IPS-15b (cell line): ENCODE measurements around the gene B4GALNT3.

ENCODE experiments used
- H3K27me3 ChIP-seq: one replicate; pipeline ENCODE4 v1.6.1; 2013; ENCODE audit warnings: low read length; ENCODE audit not compliant: control insufficient read depth, insufficient read depth
- H3K36me3 ChIP-seq: one replicate; pipeline ENCODE4 v1.6.1; 2013; ENCODE audit warnings: low read length; ENCODE audit not compliant: control insufficient read depth, insufficient read depth
- H3K4me1 ChIP-seq: one replicate; pipeline ENCODE4 v1.6.1; 2013; ENCODE audit warnings: mild to moderate bottlenecking, low read length; ENCODE audit not compliant: control insufficient read depth, insufficient read depth
- H3K4me3 ChIP-seq: one replicate; pipeline ENCODE4 v1.5.1; 2013; ENCODE audit warnings: low read depth, low read length
- H3K9ac ChIP-seq: one replicate; pipeline ENCODE4 v1.6.1; 2013; ENCODE audit warnings: low read depth, mild to moderate bottlenecking, low read length
- H3K9me3 ChIP-seq: one replicate; pipeline ENCODE4 v1.6.1; 2013; ENCODE audit warnings: mild to moderate bottlenecking, low read length; ENCODE audit not compliant: control insufficient read depth, insufficient read depth

The B4GALNT3 gene

DNA sequence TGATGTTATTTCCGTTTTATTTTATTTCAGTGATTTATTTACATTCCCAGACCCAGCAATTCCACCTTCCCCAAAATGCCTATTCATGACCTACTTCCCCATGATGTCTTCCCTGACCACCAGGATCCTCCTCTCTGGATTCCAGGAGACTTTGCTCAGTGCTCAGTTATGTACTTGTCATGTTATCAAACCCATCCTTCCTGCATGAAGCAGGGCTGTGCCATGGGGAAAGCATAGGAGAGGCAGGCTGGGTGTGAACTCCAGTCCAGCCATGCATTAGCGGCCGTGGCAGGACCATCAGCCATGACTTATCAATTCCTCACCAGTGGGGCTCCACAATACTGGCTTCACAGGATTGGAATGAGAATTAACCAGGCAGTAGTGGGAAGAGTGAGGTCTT lies 57.8 kb downstream of the B4GALNT3 start:
- Histone ChIP-seq H3K4me3 (no peak overlapping the region), H3K9me3 (no peaks in the 10 kb centered on the region), H3K9ac (no peak overlapping the region), H3K4me1 (no peaks in the 10 kb centered on the region), H3K27me3 (no peaks in the 10 kb centered on the region), H3K36me3 (no peaks in the 10 kb centered on the region)

DNA sequence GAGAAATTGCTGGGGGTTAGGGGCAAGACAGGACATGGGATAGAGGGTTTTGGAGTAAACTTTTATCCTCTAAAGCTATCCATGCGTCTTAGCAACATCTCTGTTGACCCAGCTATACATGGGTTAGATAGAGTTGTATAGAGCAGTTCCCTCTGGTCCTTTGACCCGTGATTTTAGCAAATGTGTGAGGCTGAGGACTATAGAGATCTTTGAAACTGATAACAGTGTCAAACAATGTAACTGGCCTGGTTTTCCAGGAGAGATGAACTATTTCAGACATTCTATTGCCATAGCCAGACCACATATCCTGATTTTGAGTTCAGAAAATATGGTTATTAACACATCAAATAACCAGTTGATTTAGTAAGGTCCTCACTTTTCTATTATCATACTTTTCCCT lies 60.4 kb downstream of the B4GALNT3 start:
- no peaks in the 10 kb centered on the region for H3K36me3 ChIP-seq
- no peak overlapping the region for H3K9ac ChIP-seq
- no peaks in the 10 kb centered on the region for H3K9me3 ChIP-seq
- no peak overlapping the region for H3K4me3 ChIP-seq
- H3K27me3 ChIP-seq, result no peaks in the 10 kb centered on the region
- H3K4me1 ChIP-seq, result no peaks in the 10 kb centered on the region

DNA sequence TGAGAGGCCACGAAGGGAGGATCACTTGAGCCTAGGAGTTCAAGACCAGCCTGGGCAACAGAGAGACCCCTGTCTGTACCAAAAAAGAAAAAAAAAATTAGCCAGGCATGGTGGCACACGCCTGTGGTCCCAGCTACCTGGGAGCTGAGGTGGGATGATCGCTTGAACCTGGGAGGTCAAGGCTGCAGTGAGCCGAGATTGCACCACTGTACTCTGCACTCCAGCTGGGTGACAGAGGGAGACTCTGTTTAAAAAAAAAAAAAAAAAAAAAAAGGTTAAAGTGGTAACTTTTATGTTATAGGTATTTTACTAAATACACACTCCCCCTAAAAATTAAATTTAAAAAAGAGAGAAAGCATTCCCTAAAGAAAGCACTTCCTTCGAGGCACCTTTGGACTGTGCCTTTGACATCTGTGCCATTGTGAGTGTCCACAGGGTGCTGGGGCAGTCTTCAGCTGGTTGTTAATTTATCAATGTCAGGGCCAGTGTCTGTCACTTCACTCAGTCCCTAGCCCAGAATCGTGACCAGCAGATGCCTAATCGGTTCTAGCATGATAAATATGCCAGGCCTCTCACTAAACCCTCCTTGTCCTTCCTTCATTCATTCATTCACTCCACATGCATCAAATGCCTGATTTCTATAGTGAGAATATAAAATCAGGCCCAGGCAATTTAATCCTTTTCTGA lies 63.1 kb downstream of the B4GALNT3 start:
- Histone ChIP-seq H3K27me3 (no peaks in the 10 kb centered on the region), H3K36me3 (no peaks in the 10 kb centered on the region), H3K4me3 (no peak overlapping the region)

DNA sequence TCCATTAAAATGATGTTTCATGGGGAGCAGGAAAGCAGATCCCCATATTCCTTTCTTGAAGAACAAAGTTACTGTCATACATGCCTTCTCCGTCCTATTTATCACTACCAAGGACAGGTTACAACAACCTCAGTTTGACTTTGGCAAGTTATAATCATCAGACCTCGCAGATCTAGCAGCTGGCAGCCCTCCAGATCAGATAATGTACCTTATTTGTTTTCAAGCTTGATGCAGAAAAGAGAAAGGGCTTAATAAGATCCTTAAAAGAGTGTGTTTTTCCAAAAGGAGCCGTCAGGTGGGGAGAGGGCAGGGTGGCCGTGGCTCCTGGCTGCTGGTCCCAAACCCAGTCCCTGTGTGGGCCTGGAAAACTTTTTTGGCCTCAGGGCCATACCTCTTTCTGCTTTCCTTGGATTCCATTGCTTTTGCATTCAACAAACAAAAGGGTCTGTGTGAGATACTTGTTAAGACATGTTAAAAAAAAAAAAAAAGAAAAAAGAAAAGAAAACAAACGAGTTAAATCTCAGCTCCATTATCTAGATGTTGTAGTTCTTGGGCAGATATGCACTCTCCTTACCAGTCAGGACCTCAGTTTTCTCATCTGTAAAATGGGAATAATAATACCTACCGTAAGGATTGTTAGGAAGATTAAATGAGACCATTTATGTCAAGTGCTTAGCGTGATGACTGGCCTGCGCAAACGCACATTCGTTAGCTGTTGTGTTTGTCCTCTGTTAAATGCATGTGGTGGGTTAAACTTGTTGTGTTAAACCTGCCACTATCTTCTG lies 64.6 kb downstream of the B4GALNT3 start:
- Histone ChIP-seq H3K9ac (no peak overlapping the region), H3K4me1 (no peaks in the 10 kb centered on the region), H3K4me3 (no peak overlapping the region), H3K36me3 (no peaks in the 10 kb centered on the region), H3K27me3 (no peaks in the 10 kb centered on the region), H3K9me3 (no peaks in the 10 kb centered on the region)

More for the DNA sequence above, 63.1 kb downstream of the B4GALNT3 start:
- H3K9ac ChIP-seq, result no peak overlapping the region
- H3K4me1 ChIP-seq, result no peaks in the 10 kb centered on the region
- H3K9me3 ChIP-seq, result no peaks in the 10 kb centered on the region

DNA sequence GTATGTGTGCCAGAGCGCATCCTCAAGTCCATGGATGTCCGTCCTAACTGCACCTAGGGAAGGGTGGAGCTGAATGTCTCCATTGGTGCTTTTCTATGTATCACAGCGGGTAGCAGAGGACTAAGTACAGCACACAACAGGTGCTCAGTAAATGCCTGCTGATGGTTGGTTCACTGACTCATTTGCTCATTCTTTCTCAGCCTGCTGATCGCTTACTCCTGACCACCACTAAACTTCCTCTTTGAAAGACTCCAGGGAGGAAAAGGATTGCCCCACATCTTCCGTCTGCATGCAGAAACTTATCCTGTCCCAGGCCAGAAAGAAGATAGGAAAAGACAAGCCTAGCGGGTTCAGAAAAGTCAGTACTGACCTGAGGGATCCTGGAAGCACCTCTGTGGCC lies 66.3 kb downstream of the B4GALNT3 start:
- H3K4me1 ChIP-seq, result no peaks in the 10 kb centered on the region
- no peak overlapping the region for H3K4me3 ChIP-seq
- no peaks in the 10 kb centered on the region for H3K27me3 ChIP-seq
- H3K9ac ChIP-seq, result no peak overlapping the region
- H3K36me3 ChIP-seq, result no peaks in the 10 kb centered on the region
- H3K9me3 ChIP-seq, result no peaks in the 10 kb centered on the region

DNA sequence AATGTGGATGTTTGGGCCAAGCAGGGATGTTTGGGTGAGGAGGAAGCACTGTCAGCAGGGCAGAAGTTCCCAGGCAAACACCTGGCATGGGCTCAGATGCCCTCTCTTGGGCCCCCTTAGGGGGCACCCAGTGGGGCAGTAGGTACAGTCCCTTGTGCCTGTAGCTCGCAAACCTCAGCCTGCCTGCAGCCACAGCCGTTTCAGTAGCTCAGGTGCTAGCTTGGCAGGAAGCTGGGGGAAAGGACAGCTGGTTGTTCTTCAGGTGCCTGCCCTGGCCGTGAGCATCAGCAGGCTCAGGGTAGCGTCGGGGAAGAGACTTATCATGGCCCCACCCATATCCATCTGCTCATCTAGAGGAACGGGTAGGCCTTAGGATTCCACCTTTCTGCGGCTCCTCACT lies 67.5 kb downstream of the B4GALNT3 start:
- no peaks in the 10 kb centered on the region for H3K36me3 ChIP-seq
- no peak overlapping the region for H3K9ac ChIP-seq
- no peaks in the 10 kb centered on the region for H3K9me3 ChIP-seq
- no peaks in the 10 kb centered on the region for H3K27me3 ChIP-seq
- H3K4me3 ChIP-seq, result no peak overlapping the region
- no peaks in the 10 kb centered on the region for H3K4me1 ChIP-seq

DNA sequence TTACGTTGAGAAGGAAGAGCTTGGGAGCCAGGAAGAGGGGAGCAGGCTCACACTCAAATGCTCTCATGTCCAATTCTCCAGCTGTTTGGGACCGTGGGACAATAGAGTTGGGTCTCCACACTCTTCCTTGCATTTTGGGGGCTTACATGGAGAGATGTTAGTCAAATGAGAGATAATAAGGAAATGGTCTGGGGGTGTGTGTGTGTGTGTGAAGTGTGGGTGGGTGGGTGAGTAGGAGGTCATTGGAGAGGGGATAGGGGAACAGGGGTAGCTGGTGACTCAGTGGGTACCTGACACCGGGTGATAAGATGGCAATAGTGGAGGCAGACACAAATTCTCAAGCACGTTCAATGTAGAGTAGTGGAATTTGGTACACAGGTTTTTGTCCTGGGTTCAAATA lies 68.0 kb downstream of the B4GALNT3 start:
- Histone ChIP-seq H3K9ac (no peak overlapping the region), H3K27me3 (no peaks in the 10 kb centered on the region), H3K4me1 (no peaks in the 10 kb centered on the region), H3K36me3 (no peaks in the 10 kb centered on the region), H3K4me3 (no peak overlapping the region), H3K9me3 (no peaks in the 10 kb centered on the region)

DNA sequence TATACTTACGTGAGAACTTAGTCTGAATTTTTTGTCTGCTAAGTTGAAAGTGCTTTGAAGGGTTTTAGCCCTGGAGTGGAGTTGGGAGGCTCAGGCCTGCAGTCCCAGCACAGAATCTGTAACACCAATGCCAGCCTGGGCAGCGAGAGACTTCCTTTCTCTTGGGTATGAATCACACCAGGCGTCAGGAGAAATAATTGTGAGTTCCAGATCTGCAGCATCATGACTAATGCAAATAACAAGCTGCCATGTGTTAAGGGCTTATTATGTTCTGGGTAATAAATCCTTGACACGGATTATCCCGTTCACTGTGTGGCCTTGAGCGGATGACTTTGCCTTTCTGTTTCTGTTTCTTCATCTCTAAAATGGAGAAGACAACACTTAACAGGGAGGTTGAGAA lies 70.6 kb downstream of the B4GALNT3 start:
- Histone ChIP-seq H3K9ac (no peak overlapping the region), H3K36me3 (no peaks in the 10 kb centered on the region), H3K9me3 (no peaks in the 10 kb centered on the region)

DNA sequence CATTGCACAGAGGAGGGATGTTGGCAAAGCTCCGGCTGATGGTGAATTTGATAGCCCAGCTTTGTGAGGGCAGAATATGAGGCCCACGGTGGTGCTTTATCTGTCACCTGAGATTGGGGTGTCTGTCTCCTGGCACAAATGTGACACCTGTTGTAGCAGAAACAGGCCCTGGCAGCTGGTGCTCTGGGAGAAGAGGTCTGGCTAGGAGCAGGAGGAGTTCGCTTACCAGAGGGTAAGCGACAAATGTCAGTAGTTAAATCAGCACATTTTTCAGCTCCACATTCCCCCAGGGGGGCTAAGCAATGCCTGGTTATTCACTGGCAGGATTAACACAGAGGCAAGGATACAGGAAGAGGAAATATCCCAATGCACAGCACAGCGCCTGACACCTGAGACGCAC lies 71.1 kb downstream of the B4GALNT3 start:
- Histone ChIP-seq H3K9me3 (no peaks in the 10 kb centered on the region), H3K27me3 (no peaks in the 10 kb centered on the region), H3K4me1 (no peaks in the 10 kb centered on the region), H3K4me3 (no peak overlapping the region), H3K9ac (no peak overlapping the region), H3K36me3 (no peaks in the 10 kb centered on the region)

More for the DNA sequence above, 70.6 kb downstream of the B4GALNT3 start:
- Histone ChIP-seq H3K4me3 (no peak overlapping the region), H3K4me1 (no peaks in the 10 kb centered on the region), H3K27me3 (no peaks in the 10 kb centered on the region)

DNA sequence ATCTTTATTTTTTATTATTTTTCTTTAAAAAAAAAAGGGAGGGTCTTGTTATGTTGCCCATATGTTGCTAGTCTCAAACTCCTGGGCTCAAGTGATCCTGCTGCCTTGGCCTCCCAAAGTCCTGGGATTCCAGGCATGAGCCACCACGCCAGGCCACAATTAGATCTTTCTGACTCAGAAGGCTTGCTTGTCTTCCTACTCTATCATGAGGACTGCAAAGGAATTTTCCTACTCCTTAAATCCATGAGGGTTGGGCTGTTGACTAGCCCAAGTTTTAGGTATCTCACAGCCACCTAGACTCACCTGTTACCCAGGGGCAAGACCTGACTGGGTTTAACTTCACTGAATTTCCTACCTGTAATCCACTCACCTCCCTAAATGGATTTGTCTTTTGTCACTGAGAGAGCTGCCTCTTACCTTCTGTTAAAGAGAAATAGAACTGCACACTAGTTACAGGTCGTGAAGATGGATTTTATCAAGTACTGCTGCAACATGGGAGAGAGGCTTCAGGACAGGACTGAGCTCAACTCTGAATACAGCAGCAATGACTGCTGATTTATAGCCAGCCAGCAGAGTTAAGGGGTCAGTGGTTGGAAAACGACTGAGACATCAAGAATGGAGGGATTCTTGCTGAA lies 72.3 kb downstream of the B4GALNT3 start:
- no peak overlapping the region for H3K9ac ChIP-seq
- no peaks in the 10 kb centered on the region for H3K27me3 ChIP-seq
- H3K4me3 ChIP-seq, result no peak overlapping the region
- H3K4me1 ChIP-seq, result no peaks in the 10 kb centered on the region
- H3K9me3 ChIP-seq, result no peaks in the 10 kb centered on the region
- H3K36me3 ChIP-seq, result no peaks in the 10 kb centered on the region

DNA sequence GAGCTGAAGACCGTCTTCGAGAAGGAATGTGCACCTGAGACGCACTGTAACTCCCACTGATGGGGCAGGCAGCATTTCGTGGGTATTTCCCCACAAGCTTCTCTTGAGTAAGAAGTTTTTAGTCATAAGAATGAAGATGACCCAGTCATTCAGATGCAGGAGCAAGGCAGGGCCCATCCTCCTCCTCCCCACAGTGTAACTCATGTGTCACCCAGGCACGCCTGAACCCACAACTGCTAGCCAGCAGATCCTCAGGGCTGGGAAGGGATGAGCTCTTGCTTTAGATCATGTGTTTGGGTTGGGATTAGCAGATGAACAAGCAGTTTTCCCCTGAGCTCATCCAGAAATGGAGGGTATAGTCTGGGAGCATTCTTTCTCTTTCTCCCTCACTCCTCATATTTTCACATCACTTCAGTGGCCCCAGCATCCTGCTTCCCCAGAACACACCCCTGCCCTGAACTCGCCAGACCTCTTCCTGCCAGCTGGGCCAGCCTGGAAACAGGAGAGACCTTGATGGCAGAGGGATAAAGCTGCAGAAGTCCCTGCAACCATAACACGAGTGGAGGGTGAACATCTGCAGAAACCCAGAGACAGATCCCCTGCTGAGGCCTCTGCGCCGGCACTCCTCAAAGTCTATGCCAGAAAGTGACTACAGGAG lies 73.3 kb downstream of the B4GALNT3 start:
- Histone ChIP-seq H3K36me3 (no peaks in the 10 kb centered on the region), H3K9me3 (no peaks in the 10 kb centered on the region), H3K27me3 (no peaks in the 10 kb centered on the region), H3K9ac (no peak overlapping the region), H3K4me1 (no peaks in the 10 kb centered on the region), H3K4me3 (no peak overlapping the region)
